Measurements from ENCODE around the gene GPR25. TPM values are rescaled to one million over a fixed set of nuclear protein-coding genes. Genes with fewer than 3 reads are reported as not detected.

The GPR25 gene
- total and polyA plus RNA-seq, 10 of the 15 experiments (the other 5 are each of a cell fraction or from before 2014, with no cell fraction given): not detected

- Histone ChIP-seq H3K9ac (ENCODE audit: control insufficient read depth, insufficient read depth, low read length) (no peak overlapping the region), H3K27ac (ENCODE audit: control insufficient read depth, insufficient read depth) (no peak overlapping the region), H2AFZ (ENCODE audit: control insufficient read depth, low read depth, low read length) (no peak overlapping the region), H3K79me2 (ENCODE audit: control insufficient read depth, insufficient read depth, low read length) (no peaks in the 10 kb centered on the region), H3K36me3 (ENCODE audit: control insufficient read depth in 2 of 2, insufficient read depth in 2 of 2, low read length in 1 of 2) (no peaks in the 10 kb centered on the region), H3K27me3 (replicated peaks in 1 of 2; ENCODE audit: control insufficient read depth in 2 of 2, insufficient read depth in 2 of 2, low read length in 1 of 2) (no peaks in the 10 kb centered on the region), H3K4me3 (no peak overlapping the region), H4K20me1 (ENCODE audit: control insufficient read depth, insufficient read depth) (no peaks in the 10 kb centered on the region), H3K4me1 (ENCODE audit: control insufficient read depth, insufficient read depth, low read length) (no peaks in the 10 kb centered on the region), H3K4me2 (ENCODE audit: control insufficient read depth, insufficient read depth) (no peak overlapping the region), H3K9me3 (replicated peaks; ENCODE audit: control insufficient read depth, insufficient read depth, low read length) (no peaks in the 10 kb centered on the region)
- DNase-seq (ENCODE audit: low read depth, low spot score) (no peak), ATAC-seq (no peak), FAIRE-seq (no peak)
- SMC1A ChIA-PET (ENCODE audit: uncharacterized antibody, unreplicated experiment): no interaction called here
- in situ Hi-C loops (cut with MboI): no loop called here
- POLR2A ChIA-PET: no interaction called here
- WGBS (ENCODE audit: insufficient coverage, insufficient replicate concordance, low lambda C conversion rate, missing lambda C conversion rate): 50% methylated on average over 2 of the region's 2 CpGs
- CTCF ChIA-PET: interaction anchor here (0.6 kb wide), 1 partner anchor 44 kb away, joined by 3 read pairs; no protein-coding TSS in a partner anchor
- BruUV-seq (replicated peaks): no TSS peak
- intact Hi-C loops (cut with micrococcal nuclease; ENCODE audit: unreplicated experiment): no loop called here
- no peak for TF ChIP-seq ZBTB11 (CRISPR knock-in tag; IDR thresholded peaks at IDR 0.05)
- TF ChIP-seq WRNIP1 (IDR thresholded peaks at IDR 0.05; ENCODE audit: borderline replicate concordance, low read depth, low read length): no peak
- TF ChIP-seq MYC (IDR thresholded peaks at IDR 0.05; ENCODE audit: insufficient read depth, insufficient read length, insufficient replicate concordance, low read length, severe bottlenecking): no peak
- TF ChIP-seq E2F8 (IDR thresholded peaks at IDR 0.05; ENCODE audit: low read depth, partially characterized antibody): no peak
- no peak for TF ChIP-seq POLR2AphosphoS2 (IDR thresholded peaks at IDR 0.05; ENCODE audit: low read depth, low read length)
- no peak for TF ChIP-seq BCL3 (IDR thresholded peaks at IDR 0.05; ENCODE audit: borderline replicate concordance, insufficient read depth, low read depth, low read length, poor library complexity, severe bottlenecking)
- RAD21 ChIA-PET (ENCODE audit: unreplicated experiment): no interaction called here
Measured at GRCh38 chr1:200922406-200922805, 49.6 kb downstream of the GPR25 start.
